Adrenal gland (tissue), 12 donors: ENCODE results near the gene PAX7. TPM values are rescaled to one million over a fixed set of nuclear protein-coding genes. Genes with fewer than 3 reads are reported as not detected.
"Not testable (repeated sequence)": the region's sequence is repeated elsewhere in the genome, so short reads cannot be mapped to it uniquely, and the experiment has no call there.

Experiments used
- DNase-seq, 7 donors: peaks; one replicate each; pipeline ENCODE4 v3.0.0-alpha.2; 2019 to 2020
- H3K27ac ChIP-seq, 5 donors: fragments of 200-600 bp; sonication (generic) in 4 of 5; 1 replicate in 3 of 5; 2 replicates in 2 of 5; pipeline versions ENCODE4 v1.5.1 to v1.8.0; 2016 to 2020; ENCODE audit warnings: mild to moderate bottlenecking in 1 of 5
- H3K27me3 ChIP-seq: fragments of 200-600 bp; 2 replicates; pipeline ENCODE4 v1.8.0; 2021
- H3K36me3 ChIP-seq, 2 donors: fragments of 200-600 bp; replicated peaks in 1 of 2; 1 replicate in 1 of 2; 2 replicates in 1 of 2; pipeline versions ENCODE4 v1.5.1 to v1.8.0; 2018 to 2022
- H3K4me1 ChIP-seq, 2 donors: fragments of 200-600 bp; replicated peaks in 1 of 2; 1 replicate in 1 of 2; 2 replicates in 1 of 2; pipeline versions ENCODE4 v1.5.1 to v1.8.0; 2018 to 2021
- H3K4me3 ChIP-seq, 4 donors: fragments of 200-600 bp; sonication (generic) in 3 of 4; one replicate each; pipeline ENCODE4 v1.5.1; 2016 to 2018
- H3K9me3 ChIP-seq, 3 donors: fragments of 200-600 bp; sonication (generic) in 1 of 3; replicated peaks in 1 of 3; 1 replicate in 2 of 3; 2 replicates in 1 of 3; pipeline versions ENCODE4 v1.5.1 to v1.8.0; 2016 to 2021
- POLR2A ChIP-seq, 2 donors: fragments of 450-650 bp; IDR thresholded peaks; one replicate each; pipeline ENCODE4 v1.6.1; 2017; ENCODE audit warnings: antibody characterized with exemption in 2 of 2, mild to moderate bottlenecking in 2 of 2, moderate library complexity in 1 of 2
- WGBS, 4 donors: extraction: QIAGEN DNeasy Blood & Tissue Kit in 2 of 4; methylation state at CpG; one replicate each; pipeline versions ENCODE4 v1.1.5 to v1.1.7; 2013 to 2017; 5-methylcytosine and 5-hydroxymethylcytosine counted together
- intact Hi-C, 2 donors: fragments of 100-400 bp; cut with DNase I; formaldehyde crosslinking; loops; one replicate each; pipeline versions ENCODE4 v1.14.1 to v1.15.0; 2022 to 2023
- polyA plus RNA-seq, 3 donors: library from polyadenylated mRNA; stranded (reverse); fragments of 200-250 nt in 2 of 3; fragments of 350-450 nt in 1 of 3; fragmentation: Illumina TruSeq in 1 of 3; extraction: RNeasy Lipid Tissue Mini Kit (QIAGEN cat#74804) in 1 of 3; gene quantifications; one replicate each; pipeline ENCODE4 v1.2.3, GENCODE V29; 2013 to 2014
- total RNA-seq, 9 donors: library from RNA; depleted of rRNA in 4 of 9; stranded (reverse); fragments of >200 nt in 4 of 9; fragments of 120-200 nt in 1 of 9; fragmentation: NEBNext Ultra II Directional in 1 of 9; extraction: Animal tissue kit (Norgen Biotek cat#: 25700) in 1 of 9; gene quantifications; one replicate each; pipeline versions ENCODE4 v1.1.0 to v1.2.4, GENCODE V29; 2013 to 2023
- TF ChIP-seq, protein P1 (sequence below), 6 experiments: fragments of 450-650 bp in 4 of 6; fragments of 200-600 bp in 2 of 6; sonication (generic) in 1 of 6; IDR thresholded peaks; 1 replicate in 5 of 6; 2 replicates in 1 of 6; pipeline versions ENCODE4 v1.5.1 to v1.8.0; 2016 to 2021; ENCODE audit warnings: antibody characterized with exemption in 6 of 6, mild to moderate bottlenecking in 2 of 6, moderate library complexity in 1 of 6
- donor health status: healthy with polysubstance abuse.
- donor health status: Bipolar disorder and iron deficiency.
- donor health status: DM: yes; HTN: yes; CAD: no.
- donor health status: DM: no; HTN: no; CAD: no.
- donor health status: DM: no; HTN: no; CAD: no.
- donor health status: DM: yes; HTN: yes; CAD: no.

PAX7 gene
- total and polyA plus RNA-seq, 12 donors, result not detected

GRCh38 chr1:18583326-18583941, 47.2 kb upstream of the PAX7 start:
- intact Hi-C loops, result loop anchor here in 1 of 2 donors (5.0 to 10.0 kb wide), 2 partner anchors 281 to 929 kb away; no protein-coding TSS in a partner anchor
- Histone ChIP-seq H3K27ac (peak overlapping the region in 1 of 5 donors; percentile 56), H3K27me3 (no peaks in the 10 kb centered on the region), H3K36me3 (no peaks in the 10 kb centered on the region), H3K4me3 (no peak overlapping the region), H3K9me3 (no peaks in the 10 kb centered on the region), H3K4me1 (no peaks in the 10 kb centered on the region)
- TF ChIP-seq, protein P1, sequence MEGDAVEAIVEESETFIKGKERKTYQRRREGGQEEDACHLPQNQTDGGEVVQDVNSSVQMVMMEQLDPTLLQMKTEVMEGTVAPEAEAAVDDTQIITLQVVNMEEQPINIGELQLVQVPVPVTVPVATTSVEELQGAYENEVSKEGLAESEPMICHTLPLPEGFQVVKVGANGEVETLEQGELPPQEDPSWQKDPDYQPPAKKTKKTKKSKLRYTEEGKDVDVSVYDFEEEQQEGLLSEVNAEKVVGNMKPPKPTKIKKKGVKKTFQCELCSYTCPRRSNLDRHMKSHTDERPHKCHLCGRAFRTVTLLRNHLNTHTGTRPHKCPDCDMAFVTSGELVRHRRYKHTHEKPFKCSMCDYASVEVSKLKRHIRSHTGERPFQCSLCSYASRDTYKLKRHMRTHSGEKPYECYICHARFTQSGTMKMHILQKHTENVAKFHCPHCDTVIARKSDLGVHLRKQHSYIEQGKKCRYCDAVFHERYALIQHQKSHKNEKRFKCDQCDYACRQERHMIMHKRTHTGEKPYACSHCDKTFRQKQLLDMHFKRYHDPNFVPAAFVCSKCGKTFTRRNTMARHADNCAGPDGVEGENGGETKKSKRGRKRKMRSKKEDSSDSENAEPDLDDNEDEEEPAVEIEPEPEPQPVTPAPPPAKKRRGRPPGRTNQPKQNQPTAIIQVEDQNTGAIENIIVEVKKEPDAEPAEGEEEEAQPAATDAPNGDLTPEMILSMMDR (IDR thresholded peaks at IDR 0.05), result no peak
- no peak for TF ChIP-seq POLR2A (IDR thresholded peaks at IDR 0.05)
- WGBS, 4 donors, result 32 to 58% (median 51%) methylated on average over 4 to 7 of the region's 7 CpGs
- DNase-seq, result peak in 6 of 7 donors; percentile 16 to 60 (median 42)

DNA sequence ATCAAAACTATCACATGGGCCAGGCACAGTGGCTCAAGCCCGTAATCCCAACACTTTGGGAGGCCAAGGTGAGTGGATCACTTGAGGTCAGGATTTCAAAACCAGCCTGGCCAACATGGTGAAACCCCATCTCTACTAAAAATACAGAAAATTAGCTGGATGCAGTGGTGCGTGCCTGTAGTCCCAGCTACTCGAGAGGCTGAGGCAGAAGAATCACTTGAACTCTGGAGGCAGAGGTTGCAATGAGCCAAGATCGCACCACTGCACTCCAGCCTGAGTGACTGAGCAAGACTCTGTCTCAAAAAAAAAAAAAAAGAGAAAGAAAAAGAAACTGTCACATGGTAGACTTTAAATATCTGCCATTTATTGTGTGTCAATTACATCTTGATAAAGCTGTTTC, 44.6 kb upstream of the PAX7 start:
- not testable (repeated sequence) for H3K36me3 ChIP-seq, H3K4me1 ChIP-seq, H3K27ac ChIP-seq, H3K27me3 ChIP-seq, DNase-seq, H3K4me3 ChIP-seq, H3K9me3 ChIP-seq
- WGBS, 4 donors, result 76 to 86% (median 82%) methylated on average over 4 of the region's 4 CpGs
- intact Hi-C loops, result loop anchor here in 1 of 2 donors (10.0 kb wide), 1 partner anchor 931 kb away; no protein-coding TSS in a partner anchor

DNA sequence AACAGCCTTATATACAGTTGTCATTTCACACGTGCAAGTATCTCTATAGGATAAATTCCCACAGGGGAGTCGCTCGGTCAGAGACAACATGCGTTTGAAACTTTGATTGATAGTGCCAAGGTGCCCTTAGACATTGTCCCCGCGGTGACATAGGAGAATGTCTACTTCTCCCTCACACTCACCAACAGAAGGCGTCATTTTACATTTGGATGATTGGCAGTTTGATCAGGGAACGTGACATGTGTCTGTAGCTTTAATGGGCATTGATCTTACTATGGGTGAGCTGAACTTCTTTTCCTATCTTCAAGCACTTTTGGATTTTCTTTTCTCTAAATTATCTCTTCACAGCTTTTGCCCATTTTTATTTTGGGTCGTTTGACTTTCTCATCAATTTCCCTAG, 42.6 kb upstream of the PAX7 start:
- Histone ChIP-seq H3K36me3 (no peaks in the 10 kb centered on the region), H3K4me1 (no peaks in the 10 kb centered on the region), H3K9me3 (no peaks in the 10 kb centered on the region), H3K27me3 (no peaks in the 10 kb centered on the region), H3K4me3 (no peak overlapping the region), H3K27ac (no peak overlapping the region)
- intact Hi-C loops, result loop anchor here in 1 of 2 donors (10.0 kb wide), 1 partner anchor 933 kb away; no protein-coding TSS in a partner anchor
- TF ChIP-seq, protein P1 (IDR thresholded peaks at IDR 0.05), result no peak
- no peak for TF ChIP-seq POLR2A (IDR thresholded peaks at IDR 0.05)
- 37 to 46% (median 43%) methylated on average over 9 of the region's 9 CpGs for WGBS, 4 donors
- no peak for DNase-seq

GRCh38 chr1:18592368-18592767, 38.3 kb upstream of the PAX7 start:
- Histone ChIP-seq H3K9me3 (no peaks in the 10 kb centered on the region), H3K27me3 (no peaks in the 10 kb centered on the region), H3K27ac (no peak overlapping the region), H3K4me3 (no peak overlapping the region), H3K4me1 (no peaks in the 10 kb centered on the region), H3K36me3 (no peaks in the 10 kb centered on the region)
- no peak for DNase-seq
- intact Hi-C loops, result loop anchor here in 1 of 2 donors (10.0 kb wide), 1 partner anchor 92 kb away; no protein-coding TSS in a partner anchor
- TF ChIP-seq POLR2A (IDR thresholded peaks at IDR 0.05), result no peak
- TF ChIP-seq, protein P1 (IDR thresholded peaks at IDR 0.05), result no peak
- 64 to 93% (median 69%) methylated on average over 1 of the region's 1 CpG for WGBS, 4 donors
